ENCODE data around the gene MAGIX.

GRCh38 chrX:49174723-49175122 lies 12.2 kb downstream of the MAGIX start:
- TF ChIP-seq YY1 (IDR thresholded peaks at IDR 0.05; ENCODE audit: insufficient read depth, insufficient read length) (no peak), ZNF274 (IDR thresholded peaks at IDR 0.05; ENCODE audit: low read depth, low read length) (no peak)
